ENCODE results near the gene KCNQ2.

The KCNQ2 gene

GRCh38 chr20:63434599-63435378 is 37.7 kb downstream of the KCNQ2 start:
- DNase-seq (ENCODE audit: low spot score): peak; percentile 95

DNA sequence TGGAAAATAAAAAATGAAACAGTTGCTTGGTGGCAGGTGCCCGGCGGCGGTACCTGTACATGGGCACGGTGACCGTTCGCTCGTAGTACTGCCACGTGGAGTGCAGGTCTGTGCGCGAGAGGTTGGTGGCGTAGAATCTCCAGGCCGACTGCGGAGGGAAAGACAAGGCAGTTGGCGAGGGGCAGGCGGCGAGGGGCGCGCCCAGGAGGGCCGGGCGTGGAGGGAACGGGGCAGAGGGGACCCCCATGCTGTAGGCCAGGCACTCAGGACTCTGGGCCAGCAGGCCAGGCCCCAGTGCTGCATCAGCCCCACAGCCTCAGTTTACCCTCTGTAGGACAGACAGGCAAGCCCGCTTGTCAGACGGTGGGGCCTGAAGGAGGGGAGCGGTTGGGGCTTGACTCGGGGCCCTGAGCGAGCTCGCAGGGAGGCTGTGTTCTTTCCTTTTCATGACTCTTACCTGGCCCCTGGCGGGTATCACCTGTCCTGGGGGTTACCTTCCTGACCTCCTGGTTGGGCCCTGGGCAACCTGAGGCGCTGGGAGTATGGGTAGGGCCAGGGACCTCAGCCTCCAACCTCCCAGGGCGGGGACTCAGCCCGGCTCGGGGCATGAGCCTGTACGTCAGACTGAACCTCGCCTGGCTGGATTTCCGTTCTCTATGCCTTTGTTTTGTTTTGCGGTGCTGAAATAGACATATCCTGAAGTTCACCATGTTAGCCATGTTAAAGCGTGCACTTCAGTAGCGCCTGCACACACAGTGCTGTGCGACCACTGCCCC is 38.5 kb downstream of the KCNQ2 start:
- no peak for DNase-seq (ENCODE audit: low spot score)

DNA sequence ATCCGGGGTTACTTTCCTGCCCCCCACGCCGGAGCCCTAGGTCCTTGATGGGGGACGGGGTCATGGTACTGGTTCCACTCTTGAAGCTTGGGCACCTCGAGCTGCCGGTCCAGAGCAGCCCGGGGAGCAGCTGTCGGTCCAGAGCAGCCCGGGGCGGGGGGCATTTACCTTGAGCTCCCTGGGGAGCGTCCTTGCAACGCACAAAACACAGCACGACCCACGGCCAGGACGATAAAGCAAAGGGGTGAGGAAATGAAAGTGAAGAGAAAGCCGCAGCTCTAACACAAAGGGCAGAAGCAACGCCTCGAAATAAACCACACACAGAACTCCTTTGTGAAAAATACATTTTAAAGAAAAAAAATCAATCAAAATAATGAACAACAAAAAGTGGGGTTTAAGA is 39.1 kb downstream of the KCNQ2 start:
- DNase-seq (ENCODE audit: low spot score): no peak

DNA sequence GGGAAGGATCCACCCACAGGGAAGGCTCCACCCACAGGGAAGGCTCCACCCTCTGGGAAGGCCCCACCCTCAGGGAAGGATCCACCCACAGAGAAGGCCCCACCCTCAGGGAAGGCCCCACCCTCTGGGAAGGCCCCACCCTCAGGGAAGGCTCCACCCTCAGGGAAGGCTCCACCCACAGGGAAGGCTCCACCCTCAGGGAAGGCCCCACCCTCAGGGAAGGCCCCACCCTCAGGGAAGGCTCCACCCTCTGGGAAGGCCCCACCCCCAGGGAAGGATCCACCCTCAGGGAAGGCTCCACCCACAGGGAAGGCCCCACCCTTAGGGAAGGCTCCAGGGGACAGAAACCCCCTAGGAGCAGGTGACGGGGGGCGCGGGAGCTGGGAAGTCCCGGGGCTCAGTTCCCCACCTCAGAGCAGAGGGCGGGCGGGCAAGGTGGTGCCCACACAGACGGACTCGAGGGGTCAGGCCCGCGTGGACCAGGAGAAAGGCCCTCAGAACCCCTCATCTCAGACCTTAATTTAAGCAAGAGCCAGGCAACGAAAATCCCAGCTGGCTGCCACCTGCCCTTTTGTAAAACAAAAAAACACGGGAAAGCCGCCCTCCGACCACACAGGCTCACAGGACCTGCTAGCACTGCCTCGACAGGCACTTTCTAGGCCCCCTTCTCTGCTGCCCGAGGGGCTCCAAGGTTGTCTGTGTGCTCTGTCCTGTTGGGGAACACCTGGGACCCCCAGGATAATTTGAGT is 39.7 kb downstream of the KCNQ2 start:
- DNase-seq (ENCODE audit: low spot score): no peak

GRCh38 chr20:63431944-63432343 is 40.5 kb downstream of the KCNQ2 start:
- DNase-seq (ENCODE audit: low spot score): no peak

DNA sequence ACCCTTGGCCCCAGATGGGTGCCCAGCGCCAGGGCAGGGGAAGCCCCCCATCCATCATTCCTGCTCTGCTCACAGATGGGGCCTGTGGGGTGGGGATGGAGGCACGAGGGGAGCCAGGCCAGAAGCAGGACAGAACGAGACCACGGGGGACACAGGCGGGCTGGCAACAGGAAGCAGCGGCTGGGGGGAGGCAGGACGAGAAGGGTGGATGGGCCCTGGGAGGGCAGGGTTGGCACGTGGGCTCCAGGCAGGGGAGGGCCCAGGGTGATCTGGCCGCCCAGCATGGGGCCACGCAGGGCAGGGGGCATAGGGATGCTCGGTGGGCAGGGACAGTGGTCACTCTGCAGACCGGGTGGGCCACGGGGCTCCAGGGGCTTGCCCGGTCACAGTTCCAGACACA is 41.6 kb downstream of the KCNQ2 start:
- DNase-seq (ENCODE audit: low spot score): no peak

DNA sequence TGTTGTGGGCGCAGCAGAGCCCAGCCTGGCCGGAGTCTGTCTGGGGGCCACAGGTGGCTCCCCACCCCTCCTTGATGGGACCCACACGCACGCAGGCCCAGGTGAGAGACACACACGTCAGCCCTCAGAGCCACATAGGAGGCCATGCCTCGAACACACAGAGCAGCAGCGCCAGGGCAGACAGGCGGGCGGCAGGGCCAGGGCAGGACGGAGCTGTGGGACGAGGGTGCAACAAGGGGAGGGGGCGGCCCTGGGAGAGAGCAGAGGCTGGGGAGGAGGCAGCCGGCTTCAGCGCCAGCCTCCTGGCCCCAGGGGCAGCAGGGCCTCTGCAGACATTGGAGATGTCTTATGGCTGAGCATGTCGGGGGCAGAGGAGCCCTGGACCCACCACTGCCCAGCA is 42.5 kb downstream of the KCNQ2 start:
- DNase-seq (ENCODE audit: low spot score): no peak

- DNase-seq (ENCODE audit: low spot score): no peak
Measured at GRCh38 chr20:63428906-63429575, 43.4 kb downstream of the KCNQ2 start.

- DNase-seq (ENCODE audit: low spot score): no peak
Measured at GRCh38 chr20:63427724-63428330, 44.6 kb downstream of the KCNQ2 start.

- no peak for DNase-seq (ENCODE audit: low spot score)
Measured at GRCh38 chr20:63427206-63427605, 45.2 kb downstream of the KCNQ2 start.

DNA sequence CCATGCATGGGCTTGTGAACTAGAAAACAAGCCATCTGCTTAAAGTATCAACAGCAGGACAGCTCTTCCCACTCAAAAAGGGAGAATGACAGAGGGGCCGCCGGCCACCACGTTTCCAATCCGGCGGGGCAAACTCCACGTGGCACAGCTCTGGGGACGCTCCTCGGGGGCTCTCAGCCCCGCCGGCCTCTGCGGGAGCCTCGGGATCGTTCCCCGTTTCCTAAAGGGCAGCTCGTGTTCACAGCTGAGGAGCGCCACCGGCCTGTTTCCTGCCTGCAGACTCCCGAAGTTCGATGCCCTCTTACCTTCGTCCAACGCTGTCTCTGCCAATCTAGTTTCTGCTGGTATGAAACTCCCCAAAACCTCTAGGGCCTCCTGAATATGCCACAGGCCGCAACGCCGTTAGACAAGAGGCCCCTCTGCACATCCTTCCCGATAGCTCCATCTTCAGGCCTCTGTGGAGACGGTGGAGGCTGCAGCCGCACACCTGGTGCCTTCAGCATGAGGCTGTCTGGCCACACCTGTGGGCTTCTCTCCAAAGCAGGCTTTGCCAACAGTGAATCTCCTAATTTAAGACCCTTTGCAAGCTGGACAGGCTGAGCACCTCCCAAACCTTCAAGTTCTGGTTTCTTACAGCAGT is 46.5 kb downstream of the KCNQ2 start:
- DNase-seq (ENCODE audit: low spot score): no peak

GRCh38 chr20:63424613-63425012 is 47.8 kb downstream of the KCNQ2 start:
- DNase-seq (ENCODE audit: low spot score): no peak

GRCh38 chr20:63423751-63424150 is 48.7 kb downstream of the KCNQ2 start:
- no peak for DNase-seq (ENCODE audit: low spot score)

GRCh38 chr20:63422653-63423052 is 49.8 kb downstream of the KCNQ2 start:
- DNase-seq (ENCODE audit: low spot score): no peak

DNA sequence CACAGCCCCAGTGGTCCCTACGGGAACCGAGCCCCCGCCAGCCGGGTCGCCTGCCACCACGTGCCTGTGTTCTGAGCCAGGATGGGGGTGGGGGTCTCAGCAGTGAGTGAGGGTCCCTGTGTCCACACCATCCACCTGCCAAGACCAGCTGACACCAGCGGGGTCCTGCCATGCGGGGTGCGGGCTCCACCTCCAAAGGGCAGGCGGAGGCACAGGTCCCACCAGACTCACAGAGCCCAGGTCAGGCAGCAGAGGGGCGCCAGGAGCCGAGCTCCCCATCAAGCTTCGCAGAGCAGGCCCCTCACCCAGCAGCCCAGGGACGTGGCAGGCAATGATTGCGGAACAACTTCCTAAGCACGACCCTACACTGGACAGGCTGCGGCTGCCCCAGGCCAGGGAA is 50.5 kb downstream of the KCNQ2 start:
- no peak for DNase-seq (ENCODE audit: low spot score)

GRCh38 chr20:63421094-63421692 is 51.3 kb downstream of the KCNQ2 start:
- no peak for DNase-seq (ENCODE audit: low spot score)

- DNase-seq (ENCODE audit: low spot score): no peak
Measured at GRCh38 chr20:63420359-63421093, 51.9 kb downstream of the KCNQ2 start.

DNA sequence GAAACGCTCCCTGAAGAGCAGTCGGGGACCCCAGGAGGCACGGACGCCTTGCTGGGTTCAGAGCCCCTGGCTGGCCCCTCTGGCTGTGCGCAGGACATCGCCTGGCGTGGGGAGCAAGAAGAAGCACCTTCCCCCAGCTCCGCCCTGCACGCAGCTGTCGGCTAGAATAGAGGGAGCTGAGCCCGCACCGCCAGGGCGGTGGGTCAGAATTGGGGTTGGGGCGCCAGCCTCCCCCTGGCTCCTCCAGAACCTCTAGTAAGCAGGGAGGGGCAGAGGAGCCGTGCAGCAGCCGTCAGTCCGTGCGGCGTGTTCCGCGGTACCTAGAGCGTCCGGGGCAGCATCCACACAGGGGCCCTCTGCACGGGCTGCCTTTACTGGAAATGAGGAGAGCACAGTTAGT is 53.2 kb downstream of the KCNQ2 start:
- no peak for DNase-seq (ENCODE audit: low spot score)

GRCh38 chr20:63418617-63419016 is 53.8 kb downstream of the KCNQ2 start:
- no peak for DNase-seq (ENCODE audit: low spot score)

DNA sequence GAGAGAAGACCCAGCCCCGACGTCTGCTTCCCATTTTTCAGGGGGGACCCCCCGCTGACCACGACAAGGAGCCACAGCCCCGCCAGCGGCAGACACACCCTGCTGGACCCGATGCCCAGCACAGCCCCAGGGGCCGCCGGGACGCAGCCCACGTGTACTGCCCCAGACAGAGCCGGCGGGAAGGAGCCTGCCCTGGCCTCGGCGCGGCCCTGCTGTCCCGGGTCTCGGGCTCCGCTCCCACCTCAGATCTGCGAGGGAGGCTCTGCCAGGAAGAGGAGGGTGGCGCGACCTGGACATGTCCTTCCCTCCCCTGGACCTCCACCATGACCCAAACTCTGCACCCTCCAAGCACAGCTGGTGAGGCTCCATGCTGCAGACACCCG is 54.7 kb downstream of the KCNQ2 start:
- no peak for DNase-seq (ENCODE audit: low spot score)

Data from iPS-NIHi11 (cell line).